NCI-H748 treated with DMSO at 0.1 percent for 48 hours (cell line): Measurements from ENCODE around the gene LAMB1.
"Not testable (repeated sequence)": the region's sequence is repeated elsewhere in the genome, so short reads cannot be mapped to it uniquely, and the experiment has no call there.

ENCODE experiments used
- DNase-seq: peaks from one replicate; lab custom pipeline; 2025; lab: John Stamatoyannopoulos, UW

LAMB1 gene

DNA sequence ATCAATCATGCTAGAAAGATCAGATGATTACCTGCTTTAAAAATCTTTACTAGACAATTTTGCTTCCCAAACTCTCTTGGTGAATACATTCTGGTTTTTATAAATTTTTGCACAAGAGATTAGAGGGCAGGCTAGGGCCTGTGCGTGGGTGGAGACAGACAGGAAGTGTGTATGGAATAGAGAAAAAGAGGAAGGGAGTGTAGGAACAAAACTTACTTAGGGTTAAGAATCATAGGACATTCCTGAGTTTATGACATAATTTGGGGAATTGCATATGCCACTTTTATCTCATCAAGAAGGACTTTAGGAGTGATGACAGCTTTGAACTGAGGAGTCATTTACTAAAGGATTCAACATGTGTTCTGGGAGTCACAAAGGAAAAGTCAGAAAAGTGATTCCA, 31.3 kb downstream of the LAMB1 start:
- DNase-seq, result no peak

DNA sequence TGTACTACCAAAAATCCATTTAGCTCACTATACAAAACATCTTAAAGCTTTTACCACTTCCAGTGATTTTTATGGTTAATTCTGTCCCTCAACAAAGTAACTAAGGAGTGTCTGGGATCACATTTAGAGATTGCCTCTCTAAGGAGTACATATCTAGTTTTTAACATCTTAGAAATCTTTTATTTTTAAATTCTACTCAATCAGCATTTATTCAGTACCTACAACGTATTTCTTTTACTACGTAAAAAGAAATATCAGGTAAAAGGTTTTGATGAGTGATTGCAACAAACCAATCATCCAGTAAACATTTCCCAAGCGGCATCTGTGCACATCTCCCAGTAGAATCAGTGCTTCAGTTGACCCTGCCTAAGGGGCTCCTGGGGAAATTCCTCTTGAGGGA, 31.9 kb downstream of the LAMB1 start:
- DNase-seq, result no peak

DNA sequence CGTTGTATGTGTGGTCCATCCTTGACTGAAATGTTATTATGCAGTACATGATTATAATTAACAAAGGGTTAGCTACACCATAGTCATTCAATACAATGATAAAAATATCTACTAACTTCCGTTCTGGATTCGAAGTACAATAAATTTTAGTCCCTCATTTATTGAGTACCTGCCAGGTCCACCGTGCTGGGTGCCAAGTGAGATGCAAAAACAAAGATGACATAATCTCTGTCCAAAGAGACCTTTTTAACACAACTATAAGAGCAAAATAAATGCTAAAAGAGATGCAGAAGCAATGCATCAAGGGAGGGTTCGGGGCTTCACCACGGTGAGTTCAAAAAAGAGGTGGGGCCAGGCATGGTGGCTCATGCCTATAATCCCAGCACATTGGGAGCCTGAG, 33.1 kb downstream of the LAMB1 start:
- no peak for DNase-seq

DNA sequence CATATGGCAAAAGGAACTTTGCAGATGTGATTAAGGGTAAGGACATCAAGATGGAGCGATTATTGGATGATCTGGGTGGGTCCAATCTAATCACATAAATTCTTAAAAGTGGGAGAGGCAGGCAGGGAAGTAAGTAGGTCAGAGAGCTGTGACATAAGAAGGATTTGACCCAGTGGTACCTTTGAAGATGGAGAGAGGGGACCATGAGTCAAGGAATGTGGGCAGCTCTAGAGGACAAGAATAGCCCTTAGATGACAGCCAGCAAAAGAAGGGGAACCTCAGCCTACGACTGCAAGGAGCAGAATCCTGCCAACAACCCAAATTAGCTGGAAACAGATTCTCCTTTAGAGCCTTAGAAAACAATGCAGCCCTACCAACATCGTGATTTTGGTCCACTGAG, 34.5 kb downstream of the LAMB1 start:
- DNase-seq, result no peak

DNA sequence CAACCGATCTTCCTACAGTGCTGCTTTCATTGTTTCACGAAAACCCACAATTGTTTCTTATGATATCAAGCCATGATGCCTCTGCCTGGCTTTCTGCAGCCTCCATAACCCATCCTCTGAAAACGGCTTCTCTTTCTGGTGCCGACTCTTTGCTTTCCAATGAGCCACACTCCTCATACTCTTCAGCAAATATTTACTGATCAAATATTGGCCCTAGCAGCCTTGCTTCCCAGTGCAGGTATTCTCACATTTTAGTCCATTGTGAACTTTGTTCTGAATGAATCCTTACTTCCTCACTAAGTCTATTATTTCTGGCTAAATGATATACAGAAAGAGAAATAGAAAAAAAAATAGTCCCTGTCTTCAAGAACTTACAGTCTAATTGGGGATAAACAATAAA, 35.5 kb downstream of the LAMB1 start:
- DNase-seq, result peak; percentile 50

DNA sequence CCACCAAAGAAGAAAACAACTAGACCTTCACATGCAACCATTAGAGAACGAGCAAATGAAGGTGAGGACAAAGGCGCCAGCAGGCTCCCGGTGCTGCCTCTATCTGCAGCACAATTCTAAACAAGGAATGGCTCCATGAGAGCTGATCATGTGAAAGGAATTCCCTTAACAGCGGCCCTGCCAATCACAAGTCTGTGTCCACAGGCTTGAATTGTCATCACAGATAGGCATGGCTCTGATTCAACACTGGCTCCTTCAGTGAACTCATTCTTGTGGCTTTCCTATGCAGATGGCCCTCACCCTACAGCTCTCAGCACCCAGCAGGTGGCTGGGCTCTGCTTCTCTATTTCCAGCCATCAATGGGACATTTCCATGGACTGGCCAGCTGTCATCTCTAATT, 36.2 kb downstream of the LAMB1 start:
- DNase-seq, result no peak

DNA sequence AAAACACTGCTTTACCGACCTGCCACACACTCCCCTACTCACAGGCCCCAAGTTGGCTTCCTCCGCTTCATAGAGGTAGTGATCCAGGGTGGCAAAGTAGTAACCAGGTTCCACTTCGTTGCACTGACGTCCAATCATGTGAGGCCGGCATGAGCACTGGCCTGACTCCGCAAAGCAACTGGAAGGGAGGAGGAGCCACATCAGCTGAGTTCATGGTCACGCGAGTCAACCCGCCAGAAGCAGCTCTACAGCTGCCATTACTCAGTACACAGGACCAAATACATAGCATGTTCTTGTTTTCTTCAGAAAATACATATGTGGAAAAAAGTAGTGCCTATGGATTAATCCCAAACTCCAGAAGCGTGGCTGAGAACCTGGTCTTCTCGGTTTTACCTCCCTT, 38.5 kb downstream of the LAMB1 start:
- DNase-seq, result no peak

DNA sequence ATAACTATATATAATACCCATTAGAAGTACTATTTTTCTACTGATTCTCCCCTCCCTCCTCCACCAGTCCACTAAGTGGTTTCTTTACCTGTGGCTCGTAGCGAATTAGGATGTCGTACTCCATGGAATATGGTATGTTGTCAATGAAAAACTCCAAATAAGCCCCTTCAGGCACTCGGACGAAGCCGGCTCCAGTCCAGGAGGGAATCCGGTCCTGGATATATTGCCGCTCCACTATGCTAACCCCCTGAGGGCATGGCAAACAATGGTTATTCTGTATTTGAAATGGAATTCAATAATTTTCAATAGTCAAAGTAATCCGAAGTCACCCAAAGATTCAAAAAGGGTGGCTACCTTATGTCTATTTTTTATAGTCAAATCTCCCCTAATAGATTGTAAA, 40.1 kb downstream of the LAMB1 start:
- DNase-seq, result no peak

DNA sequence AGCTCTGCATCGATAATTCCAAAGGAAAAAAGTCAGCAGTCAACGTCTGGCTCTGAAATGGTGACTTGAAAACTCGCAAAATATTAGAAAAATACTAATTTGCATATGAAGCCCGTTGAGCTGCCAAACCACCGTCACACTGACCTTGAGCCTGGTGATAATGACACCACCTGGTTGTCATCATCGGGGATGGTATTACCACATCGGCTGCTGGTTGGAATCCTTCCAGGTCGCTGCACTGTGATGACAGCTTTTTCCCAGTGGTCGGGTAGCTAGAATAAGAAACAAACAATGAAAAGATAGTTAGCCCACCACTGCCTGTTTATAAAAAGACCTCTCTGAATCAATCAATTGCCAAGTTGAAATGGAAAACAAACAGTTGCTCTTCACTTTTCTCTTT, 41.6 kb downstream of the LAMB1 start:
- no peak for DNase-seq

DNA sequence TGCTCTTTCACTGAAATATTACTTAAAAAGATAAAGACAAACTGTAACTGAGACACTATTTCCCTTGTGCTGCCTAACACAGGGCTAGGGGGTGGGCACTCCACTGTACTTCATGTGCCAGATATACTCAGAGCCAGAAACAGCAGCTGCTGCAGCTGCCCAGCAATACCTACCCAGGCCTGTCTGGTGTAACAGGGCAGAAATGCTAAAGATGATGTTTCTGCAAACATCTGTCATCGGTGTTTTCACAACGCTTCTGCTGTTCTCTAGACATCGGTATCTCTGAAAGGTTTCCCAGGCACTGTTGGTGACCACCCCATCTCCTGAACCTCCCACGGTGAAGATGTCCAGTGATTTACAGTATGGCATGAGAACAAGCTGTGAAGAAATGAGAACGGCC, 42.7 kb downstream of the LAMB1 start:
- no peak for DNase-seq

DNA sequence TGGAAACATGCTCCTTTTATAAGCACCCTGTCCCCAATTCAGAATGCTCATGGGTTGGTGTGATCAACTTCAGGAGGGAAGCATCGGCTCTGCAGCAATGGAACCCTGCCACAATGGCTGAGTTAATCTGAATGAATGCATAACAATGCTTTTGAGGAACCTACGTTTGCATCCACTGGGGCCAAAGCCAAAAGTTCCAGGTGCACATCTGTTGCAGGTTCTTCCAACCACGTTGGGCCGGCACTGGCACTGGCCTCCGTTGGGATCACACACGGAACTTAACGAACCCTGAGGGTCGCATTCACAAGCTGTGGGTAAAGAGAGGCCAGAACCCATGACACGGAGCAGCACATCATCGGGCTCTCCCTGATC, 43.4 kb downstream of the LAMB1 start:
- no peak for DNase-seq

DNA sequence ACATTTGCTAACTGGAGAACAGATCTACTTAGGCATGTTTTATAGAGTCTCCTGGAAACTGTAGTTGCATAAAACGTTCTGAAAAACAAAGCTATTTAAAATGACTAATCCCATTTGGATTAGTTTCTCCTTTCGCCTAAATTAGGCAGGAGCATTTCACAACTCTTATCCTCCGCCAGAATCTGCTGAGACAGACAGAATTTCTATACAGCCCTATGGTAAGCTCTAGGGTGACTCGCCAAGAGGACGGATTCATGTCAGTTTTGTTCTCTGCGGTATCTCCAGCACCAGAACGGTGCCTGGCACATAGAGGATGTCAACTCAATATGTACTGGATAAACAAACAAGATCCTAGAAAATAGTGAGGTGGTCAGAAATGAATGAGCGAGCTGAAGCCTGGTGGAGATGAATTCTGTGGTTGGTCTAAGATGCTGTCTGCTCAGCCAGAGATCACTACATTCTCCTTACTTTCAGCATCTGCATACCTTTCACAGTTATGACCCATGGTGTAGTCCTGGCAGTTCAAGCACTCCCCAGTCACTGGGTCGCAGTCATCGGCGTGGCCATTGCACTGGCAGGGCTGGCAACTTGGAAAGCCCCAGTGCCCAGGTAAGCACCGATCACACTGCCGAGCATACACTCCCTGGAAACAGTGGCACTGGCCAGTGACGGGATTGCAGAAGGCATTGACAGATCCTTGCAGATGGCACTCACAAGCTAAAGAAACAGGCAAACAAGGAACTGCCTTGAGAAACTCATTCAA, 44.0 kb downstream of the LAMB1 start:
- no peak for DNase-seq

DNA sequence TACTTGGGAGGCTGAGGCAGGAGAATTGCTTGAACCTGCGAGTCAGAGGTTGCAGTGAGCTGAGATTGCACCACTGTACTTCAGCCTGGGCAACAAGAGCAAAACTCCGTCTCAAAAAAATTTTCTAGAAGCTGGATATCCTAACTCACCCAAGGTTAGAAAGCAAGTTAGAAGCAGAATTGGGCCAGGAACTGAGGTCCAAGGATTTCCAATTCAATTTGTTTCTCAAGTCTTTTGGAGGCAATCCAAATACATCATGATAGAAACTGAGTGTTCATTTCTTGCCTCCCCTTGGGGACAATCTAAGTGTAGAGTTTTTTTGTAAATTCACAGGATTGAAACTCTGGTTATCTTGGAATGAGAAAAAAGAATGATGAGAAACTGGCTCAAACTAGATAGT, 45.5 kb downstream of the LAMB1 start:
- no peak for DNase-seq

DNA sequence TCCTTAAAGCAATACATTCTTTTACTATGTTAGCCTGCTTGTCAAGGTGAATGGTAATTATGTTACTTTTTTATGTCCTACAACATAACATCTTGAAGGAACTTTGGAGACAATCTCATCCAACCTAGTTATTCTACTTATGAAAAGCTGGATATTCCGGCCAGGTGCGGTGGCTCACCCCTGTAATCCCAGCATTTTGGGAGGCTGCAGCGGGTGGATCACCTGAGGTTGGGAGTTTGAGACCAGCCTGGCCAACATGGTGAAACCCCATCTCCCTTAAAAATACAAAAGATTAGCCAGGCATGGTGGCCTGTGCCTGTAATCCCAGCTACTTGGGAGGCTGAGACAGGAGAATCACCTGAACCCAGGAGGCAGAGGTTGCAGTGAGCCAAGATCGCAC, 46.0 kb downstream of the LAMB1 start:
- not testable (repeated sequence) for DNase-seq

DNA sequence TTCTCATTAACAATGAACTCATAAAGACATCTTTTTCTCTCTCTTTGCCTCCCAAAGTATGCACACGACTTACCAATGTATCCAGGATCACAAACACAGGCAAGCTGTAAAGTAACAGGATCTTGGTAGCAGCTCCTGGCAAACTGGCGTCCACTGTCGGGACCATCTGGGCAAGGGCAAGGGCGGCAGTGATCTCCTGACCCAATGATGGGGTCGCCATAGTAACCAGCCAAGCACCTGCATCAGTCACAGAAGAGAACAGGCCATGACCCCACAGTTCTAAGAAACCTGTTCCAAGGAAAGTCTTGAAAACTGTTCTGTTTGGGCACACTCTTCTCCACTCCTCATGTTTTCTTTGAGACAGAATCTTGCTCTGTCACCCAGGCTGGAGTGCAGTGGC, 47.6 kb downstream of the LAMB1 start:
- no peak for DNase-seq

DNA sequence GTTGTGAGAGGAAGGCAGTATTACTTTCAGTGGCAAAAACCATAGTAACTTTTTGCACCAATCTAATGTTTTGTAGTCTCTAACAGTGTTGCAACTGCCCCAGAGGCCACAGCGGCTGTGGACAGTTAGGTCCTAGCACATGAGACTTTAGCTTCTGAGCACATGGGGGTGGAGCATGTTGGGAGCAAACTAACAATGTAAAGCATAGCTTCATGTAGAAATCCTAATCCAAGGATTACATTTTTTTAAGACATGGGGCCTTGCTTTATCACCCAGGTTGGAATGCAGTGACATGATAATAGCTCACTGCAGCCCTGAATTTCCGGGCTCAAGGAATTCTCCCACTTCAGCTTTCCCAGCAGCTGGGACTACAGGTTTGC, 49.0 kb downstream of the LAMB1 start:
- DNase-seq, result no peak

DNA sequence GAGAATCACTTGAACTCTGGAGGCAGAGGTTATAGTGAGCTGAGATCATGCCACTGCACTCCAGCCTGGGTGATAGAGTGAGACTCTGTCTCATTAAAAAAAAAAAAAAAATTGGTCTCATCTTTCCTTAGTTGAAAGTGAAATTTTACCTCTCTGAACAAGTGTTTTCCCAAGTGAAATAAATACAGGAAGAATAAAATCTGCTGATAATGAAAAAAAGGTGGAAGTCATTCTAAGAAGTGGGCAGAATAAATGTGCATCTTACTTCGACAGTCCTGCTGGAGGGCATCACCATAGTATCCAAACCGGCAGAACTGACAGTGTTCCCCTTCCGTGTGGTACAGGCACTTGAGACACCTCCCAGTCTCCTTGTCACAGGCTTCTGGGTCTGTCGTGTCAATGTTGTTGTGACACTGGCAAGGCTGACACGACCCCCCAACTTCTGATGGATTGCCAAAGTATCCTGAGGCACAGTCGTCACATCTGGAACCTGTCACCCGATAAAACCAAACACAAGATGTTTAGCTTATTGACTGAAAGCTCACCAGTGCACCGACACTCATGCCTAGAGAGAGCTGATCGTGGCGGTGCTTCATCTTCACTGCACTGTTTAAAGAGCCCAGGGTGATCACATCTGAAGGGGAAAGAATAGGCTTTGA, 49.6 kb downstream of the LAMB1 start:
- DNase-seq, result no peak

DNA sequence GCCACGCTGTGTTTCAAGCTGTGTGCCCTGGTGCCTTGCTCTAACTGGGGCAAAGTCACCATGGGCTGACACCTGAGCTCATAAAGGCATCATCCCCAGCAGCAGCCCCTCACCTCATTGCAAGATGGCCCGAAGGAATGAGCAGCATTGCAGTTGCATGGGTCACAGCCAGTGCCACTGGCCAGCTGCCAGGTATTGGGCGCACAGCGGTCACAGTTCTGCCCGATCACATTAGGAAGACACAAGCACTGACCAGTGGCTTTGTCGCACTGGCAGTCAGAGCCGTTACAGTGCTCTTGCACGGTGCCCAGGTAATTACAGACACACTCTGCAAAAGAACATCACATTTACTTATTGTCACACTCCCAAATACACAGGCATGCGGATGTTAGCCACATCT, 51.1 kb downstream of the LAMB1 start:
- DNase-seq, result no peak

DNA sequence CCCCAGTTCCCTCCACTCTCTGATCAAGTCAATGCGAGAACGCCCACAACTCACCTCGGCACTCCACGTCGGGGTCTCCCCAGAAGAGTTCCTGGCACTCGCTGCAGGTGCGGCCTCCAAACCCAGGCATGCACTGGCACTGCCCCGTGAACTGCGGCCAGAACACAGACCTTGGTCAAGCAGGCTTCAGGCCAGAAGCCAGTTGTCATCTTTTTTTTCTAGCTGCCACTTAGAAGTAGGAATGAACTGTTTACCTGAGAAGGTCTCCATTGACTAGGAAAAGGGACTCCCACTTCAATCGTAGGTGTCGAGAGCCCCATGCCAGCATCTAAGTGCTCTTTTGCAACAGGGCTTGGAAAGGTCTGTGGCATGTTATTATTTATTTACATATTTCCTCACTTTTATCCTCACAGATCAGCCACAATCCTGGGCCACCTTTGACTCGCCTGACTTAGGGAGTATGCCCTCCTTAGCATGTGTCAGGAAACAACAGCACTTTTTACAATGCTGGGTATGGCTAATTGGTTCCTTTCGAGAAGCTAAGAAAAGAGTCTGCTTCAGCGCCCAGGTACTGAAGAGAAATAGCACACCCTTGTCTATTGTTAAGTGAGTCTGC, 51.7 kb downstream of the LAMB1 start:
- no peak for DNase-seq

DNA sequence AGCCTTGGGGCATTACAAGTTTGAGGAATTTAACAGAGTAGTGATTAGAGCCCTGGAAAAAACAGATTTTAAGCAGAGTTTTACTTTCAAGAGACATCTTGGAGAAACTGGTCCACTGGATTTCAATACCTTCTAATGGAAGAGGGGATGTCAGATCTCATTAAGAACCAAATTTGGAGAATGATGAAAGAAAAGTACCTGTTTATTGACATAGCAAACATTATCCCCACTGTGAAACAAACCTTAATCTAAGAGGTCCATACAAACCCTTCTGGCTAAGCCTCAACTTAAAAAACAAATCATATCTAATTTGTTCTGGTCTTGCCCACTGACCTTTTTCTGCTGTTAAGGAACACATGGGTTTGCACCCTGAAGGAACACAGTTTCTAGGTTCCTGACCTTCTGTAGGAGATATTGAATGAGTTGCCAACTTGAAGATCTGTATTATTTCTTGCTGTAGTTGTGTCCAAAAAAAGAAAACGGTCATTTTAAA, 53.5 kb downstream of the LAMB1 start:
- DNase-seq, result no peak

DNA sequence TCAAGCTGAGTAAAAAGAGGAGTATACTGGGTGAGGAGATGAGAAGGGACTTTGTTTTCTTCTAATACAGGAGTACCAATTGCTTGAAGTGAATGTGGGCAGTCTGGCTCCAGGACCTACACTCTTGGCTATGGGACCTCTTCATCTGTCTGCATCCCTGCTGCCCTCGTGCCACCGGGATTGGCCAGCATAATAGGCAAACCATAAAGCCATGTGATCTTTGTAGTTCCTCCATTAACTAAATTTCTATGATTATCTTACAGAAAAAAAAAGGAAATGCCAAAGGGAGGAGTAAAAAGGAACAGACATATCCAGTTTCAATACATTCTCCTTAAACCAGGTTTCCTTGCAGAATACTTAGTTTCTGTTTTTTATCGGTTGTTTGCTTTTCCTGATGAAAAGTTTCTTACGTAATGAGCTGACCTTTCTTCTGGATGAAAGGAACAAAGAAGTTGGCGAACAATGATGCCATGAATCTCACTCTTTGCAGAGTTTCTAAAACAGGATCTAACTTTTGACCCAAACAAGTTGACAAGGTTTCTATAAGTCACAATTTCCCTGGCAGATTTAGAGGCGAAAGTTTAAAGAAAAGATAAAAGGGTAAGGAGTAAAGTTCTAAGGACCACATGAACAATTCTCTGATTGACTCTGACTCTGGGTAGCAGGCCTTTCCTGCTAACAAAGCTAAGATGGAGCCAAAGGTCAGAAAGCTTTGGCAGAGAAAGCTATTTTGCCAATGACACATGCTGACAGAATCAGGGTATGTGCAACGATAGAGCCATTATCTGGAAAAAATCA, 54.1 kb downstream of the LAMB1 start:
- DNase-seq, result no peak

DNA sequence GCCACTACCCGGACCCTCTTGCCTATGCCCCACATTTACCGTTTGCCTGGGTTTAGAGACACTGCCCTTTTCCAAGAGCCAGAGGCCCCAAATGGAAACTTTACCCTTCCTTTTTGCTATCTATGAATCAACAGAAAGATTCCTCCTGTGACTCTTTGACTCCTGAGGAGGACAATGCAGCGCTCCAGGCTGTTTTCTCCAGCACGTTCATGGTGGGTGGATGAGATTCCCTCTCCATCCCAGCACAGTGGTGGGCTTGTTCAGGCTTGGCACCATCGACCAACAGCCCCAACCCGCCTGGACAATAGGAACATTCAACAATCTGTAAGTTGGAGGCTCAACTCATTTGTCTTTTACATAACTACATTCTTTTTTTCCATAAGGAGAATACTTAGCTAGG, 56.1 kb downstream of the LAMB1 start:
- DNase-seq, result no peak

DNA sequence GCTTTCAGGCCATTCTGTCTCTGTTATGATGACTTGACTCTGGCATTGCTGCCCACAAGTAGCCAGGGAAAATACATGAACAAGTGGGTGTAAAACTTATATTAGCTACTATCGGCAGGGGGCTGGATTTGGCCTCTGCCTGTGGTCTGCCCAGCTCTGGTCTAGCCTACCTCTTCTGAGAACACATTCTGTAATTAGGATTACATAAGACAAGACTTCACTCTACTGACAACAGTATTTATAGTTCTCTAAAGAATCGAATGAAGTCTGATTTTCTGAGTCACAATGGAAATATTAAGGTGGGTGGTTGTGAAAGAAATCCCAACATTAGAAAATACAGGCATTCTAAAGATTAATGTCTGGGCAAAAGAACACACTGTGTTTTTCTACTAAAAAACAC, 56.5 kb downstream of the LAMB1 start:
- no peak for DNase-seq
